NCI-H774 (cell line): ENCODE measurements around the gene SNRPA.
"Not testable (repeated sequence)": the region's sequence is repeated elsewhere in the genome, so short reads cannot be mapped to it uniquely, and the experiment has no call there.

Experiments
- DNase-seq: peaks from one replicate; lab custom pipeline; 2025; lab: John Stamatoyannopoulos, UW

Gene SNRPA

GRCh38 chr19:40721936-40722661, 28.9 kb upstream of the SNRPA start:
- no peak for DNase-seq

DNA sequence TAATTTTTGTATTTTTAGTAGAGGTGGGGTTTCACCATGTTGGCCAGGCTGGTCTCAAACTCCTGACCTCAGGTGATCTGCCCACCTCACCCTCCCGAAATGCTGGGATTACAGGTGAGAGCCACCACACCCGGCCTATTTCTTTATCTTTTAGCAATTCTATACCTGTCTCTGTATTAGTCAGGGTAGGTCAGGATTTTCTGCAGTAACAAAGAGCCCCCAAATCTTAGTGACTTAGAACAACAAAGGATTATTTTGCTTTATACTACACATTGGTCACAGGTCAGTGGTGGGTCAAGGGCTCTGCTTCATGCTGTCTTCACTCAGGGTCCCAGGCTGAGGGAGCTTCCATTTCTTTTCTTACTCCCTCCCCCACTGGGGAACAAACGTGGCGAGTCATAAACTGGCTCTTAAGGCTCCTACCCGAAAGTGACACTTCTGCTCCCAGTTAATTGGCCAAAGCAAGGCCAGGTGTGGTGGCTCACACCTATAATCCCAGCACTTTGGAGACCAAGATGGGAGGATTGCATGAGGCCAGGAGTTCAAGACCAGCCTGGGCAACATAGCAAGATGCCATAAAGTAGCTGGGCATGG, 27.2 kb upstream of the SNRPA start:
- no peak for DNase-seq

DNA sequence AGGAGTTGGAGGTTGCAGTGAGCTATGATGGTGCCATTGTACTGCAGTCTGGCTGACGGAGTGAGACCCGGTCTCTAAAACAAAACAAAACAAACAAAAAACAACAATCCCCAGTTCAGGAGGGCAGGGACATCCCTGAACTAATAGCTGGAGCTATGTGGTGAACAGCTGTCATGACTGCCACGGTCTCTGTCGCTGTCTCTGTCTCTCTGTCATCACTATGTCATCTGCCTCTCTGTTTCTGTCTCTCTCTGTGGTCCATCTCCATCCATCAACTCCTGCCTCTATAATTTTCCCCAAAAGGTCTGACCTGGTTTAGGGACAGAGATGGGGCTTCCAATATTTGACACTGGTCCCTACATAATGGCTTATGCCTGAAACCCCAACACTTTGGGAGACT, 26.7 kb upstream of the SNRPA start:
- no peak for DNase-seq

GRCh38 chr19:40724855-40725254, 26.1 kb upstream of the SNRPA start:
- DNase-seq = no peak

DNA sequence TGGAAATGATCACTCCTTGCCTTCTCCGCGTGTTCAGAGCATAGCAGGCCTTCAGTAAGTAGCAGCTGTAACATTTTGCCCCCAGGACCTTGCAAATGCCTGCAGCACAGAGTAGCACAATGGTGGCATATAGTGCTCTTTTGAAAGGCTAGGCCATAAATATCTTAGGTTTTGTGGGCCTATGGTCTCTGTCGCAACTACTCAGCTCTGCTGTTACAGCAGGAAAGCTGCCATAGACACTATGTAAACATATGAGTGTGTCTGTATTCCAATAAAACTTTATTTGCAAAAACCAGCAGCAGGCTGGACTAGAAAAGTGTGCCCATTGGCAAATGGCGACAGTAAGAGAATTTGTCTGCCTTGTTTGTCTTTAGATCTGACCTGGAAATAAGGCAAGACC, 24.7 kb upstream of the SNRPA start:
- DNase-seq = no peak

DNA sequence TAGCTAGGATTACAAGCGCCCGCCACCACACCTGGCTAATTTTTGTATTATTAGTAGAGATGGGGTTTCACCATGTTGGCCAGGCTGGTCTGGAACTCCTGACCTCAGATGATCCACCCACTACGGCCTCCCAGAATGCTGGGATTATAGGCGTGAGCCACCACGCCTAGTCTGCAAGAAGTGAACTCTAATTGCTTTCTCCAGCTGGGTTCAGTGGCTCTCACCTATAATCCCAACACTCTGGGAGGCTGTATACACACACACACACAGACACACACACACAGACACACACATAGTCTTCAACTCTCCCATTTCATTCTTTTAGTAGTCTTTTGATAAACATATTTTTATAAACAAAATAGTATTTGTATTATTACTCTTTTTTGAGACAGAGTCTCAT, 20.9 kb upstream of the SNRPA start:
- not testable (repeated sequence) for DNase-seq

DNA sequence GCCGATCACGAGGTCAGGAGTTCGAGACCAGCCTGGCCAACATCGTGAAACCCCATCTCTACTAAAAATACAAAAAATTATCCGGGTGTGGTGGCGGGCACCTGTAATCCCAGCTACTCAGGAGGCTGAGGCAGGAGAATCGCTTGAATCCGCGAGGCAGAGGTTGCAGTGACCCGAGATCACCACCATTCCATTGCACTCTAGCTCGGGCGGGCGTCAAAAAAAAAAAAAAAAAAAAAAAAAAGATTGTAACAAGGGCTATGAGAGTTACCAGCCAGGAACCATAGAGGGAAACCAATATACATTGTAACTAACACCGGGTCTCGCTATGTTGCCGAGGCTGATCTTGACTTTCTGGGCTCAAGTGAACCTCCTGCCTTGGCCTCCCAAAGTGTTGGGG, 18.7 kb upstream of the SNRPA start:
- not testable (repeated sequence) for DNase-seq

- no peak for DNase-seq
These were observed 17.9 kb upstream of the SNRPA start for GRCh38 chr19:40733149-40733548.

DNA sequence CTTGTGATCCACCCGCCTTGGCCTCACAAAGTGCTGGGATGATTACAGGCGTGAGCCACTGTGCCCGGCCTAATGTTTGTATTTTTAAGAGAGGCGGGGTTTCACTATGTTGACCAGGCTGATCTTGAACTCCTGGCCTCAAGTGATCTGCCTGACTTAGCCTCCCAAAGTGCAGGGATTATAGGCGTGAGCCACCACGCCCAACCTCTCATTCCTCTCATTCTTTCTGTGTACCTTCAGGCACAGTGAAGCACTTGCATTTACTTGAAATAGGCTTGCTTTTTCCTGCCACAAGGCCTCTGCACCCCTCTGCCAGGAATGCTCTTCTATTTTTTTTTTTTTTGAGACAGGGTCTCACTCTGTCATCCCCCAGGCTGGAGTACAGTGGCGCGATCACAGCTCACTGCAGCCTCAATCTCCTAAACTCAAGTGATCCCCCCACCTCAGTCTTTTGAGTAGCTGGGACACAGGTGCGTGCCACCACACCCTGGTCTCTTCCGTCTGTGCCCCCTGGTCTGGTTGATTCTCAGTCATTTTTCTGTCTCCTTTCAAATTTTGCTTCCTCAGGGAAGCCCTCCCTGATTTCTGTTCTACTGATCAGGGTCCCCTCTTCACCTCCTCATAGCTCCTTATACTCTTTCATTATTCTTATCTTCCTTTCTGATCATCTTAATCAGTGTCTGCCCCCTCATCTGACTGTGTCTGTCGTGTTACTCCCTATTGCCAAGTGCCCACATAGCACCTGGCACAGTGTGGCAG, 15.8 kb upstream of the SNRPA start:
- DNase-seq = no peak

DNA sequence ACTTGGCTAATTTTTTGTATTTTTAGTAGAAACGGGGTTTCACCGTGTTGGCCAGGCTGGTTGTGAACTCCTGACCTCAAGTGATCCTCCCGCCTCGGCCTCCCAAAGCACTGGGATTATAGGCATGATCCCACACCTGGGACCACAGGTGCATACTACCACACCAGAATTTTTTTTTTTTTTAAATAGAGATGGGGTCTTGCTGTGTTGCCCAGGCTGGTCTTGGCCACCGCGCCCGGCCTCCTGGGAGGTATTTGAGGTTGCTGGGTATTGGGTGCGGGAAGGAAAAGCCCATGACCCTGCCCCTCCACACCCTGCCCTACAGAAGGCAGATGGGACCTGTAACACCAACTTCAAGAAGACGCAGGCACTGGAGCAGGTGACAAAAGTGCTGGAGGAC, 14.3 kb upstream of the SNRPA start:
- no peak for DNase-seq

- DNase-seq = no peak
These were observed 13.8 kb upstream of the SNRPA start for GRCh38 chr19:40737102-40737644.

GRCh38 chr19:40739030-40739839, 11.8 kb upstream of the SNRPA start:
- DNase-seq = no peak

GRCh38 chr19:40739871-40740703, 10.9 kb upstream of the SNRPA start:
- DNase-seq = no peak

- no peak for DNase-seq
These were observed 10.3 kb upstream of the SNRPA start for GRCh38 chr19:40740747-40741146.

- DNase-seq = no peak
These were observed 9.2 kb upstream of the SNRPA start for GRCh38 chr19:40741527-40742390.

GRCh38 chr19:40742477-40742876, 8.5 kb upstream of the SNRPA start:
- DNase-seq = no peak

GRCh38 chr19:40742886-40743285, 8.1 kb upstream of the SNRPA start:
- no peak for DNase-seq

- DNase-seq = no peak
These were observed 7.1 kb upstream of the SNRPA start for GRCh38 chr19:40743926-40744325.

- no peak for DNase-seq
These were observed 6.2 kb upstream of the SNRPA start for GRCh38 chr19:40744554-40745401.
